IPS DF 6.9 (cell line): ENCODE results near the gene CHMP6.

Experiments used
- DNase-seq: peaks from one replicate; pipeline ENCODE4 v3.0.0-alpha.2; 2013; ENCODE audit warnings: low read depth, low spot score
- H3K27ac ChIP-seq: one replicate; pipeline ENCODE4 v1.5.1; 2013; ENCODE audit warnings: low read length, control low read depth
- H3K27me3 ChIP-seq: 2 replicates; pipeline ENCODE4 v1.6.1; 2013; ENCODE audit warnings: mild to moderate bottlenecking, low read length; ENCODE audit not compliant: control insufficient read depth, insufficient read depth
- H3K36me3 ChIP-seq: 2 replicates; pipeline ENCODE4 v1.6.1; 2013; ENCODE audit warnings: low read length; ENCODE audit not compliant: control insufficient read depth, insufficient read depth
- H3K4me1 ChIP-seq: 2 replicates; pipeline ENCODE4 v1.6.1; 2013; ENCODE audit warnings: low read length; ENCODE audit not compliant: control insufficient read depth, insufficient read depth
- H3K4me3 ChIP-seq: 2 replicates; pipeline ENCODE4 v1.5.1; 2013; ENCODE audit warnings: mild to moderate bottlenecking, low read length
- H3K9me3 ChIP-seq: 2 replicates; pipeline ENCODE4 v1.6.1; 2013; ENCODE audit warnings: low read length, inconsistent platforms; ENCODE audit not compliant: control insufficient read depth, insufficient read depth
- WGBS: extraction: QIAGEN DNeasy Blood & Tissue Kit; methylation state at CpG from one replicate; pipeline ENCODE4 v1.1.7; 2013; ENCODE audit warnings: mixed read lengths, missing lambda C conversion rate; ENCODE audit not compliant: insufficient read length, insufficient coverage; 5-methylcytosine and 5-hydroxymethylcytosine counted together

CHMP6 gene

GRCh38 chr17:81037798-81038733 is 46.4 kb downstream of the CHMP6 start:
- H3K9me3 ChIP-seq = no peaks in the 10 kb centered on the region
- peaks cover 3% of the 10 kb centered on the region for H3K4me1 ChIP-seq
- H3K27ac ChIP-seq = no peak overlapping the region
- 0 out of 2 replicates have a peak, but pooled peaks cover 2% of the 10 kb centered on the region for H3K36me3 ChIP-seq
- no peak overlapping the region for H3K4me3 ChIP-seq
- WGBS = no CpG with 5 or more reads among the region's 30 CpGs
- no peak for DNase-seq
- no peaks in the 10 kb centered on the region; the same call in 1 of the 2 replicates for H3K27me3 ChIP-seq

- H3K4me3 ChIP-seq = no peak overlapping the region
- no peak overlapping the region for H3K27ac ChIP-seq
- no peaks in the 10 kb centered on the region; the same call in 1 of the 2 replicates for H3K27me3 ChIP-seq
- H3K36me3 ChIP-seq = 0 out of 2 replicates have a peak, but pooled peaks cover 2% of the 10 kb centered on the region
- H3K9me3 ChIP-seq = no peaks in the 10 kb centered on the region
- peaks cover 4% of the 10 kb centered on the region for H3K4me1 ChIP-seq
- no peak for DNase-seq
- no CpG with 5 or more reads among the region's 16 CpGs for WGBS
Measured at GRCh38 chr17:81039096-81039495, 47.5 kb downstream of the CHMP6 start.

GRCh38 chr17:81039854-81040758 is 48.5 kb downstream of the CHMP6 start:
- WGBS = no CpG with 5 or more reads among the region's 28 CpGs
- no peak for DNase-seq
- no peak overlapping the region for H3K4me3 ChIP-seq
- no peak overlapping the region for H3K27ac ChIP-seq
- peaks cover 4% of the 10 kb centered on the region for H3K4me1 ChIP-seq
- no peaks in the 10 kb centered on the region; the same call in 1 of the 2 replicates for H3K27me3 ChIP-seq
- H3K9me3 ChIP-seq = no peaks in the 10 kb centered on the region
- H3K36me3 ChIP-seq = peaks cover 2% of the 10 kb centered on the region; the same call in 1 of the 2 replicates

GRCh38 chr17:81040791-81041337 is 49.2 kb downstream of the CHMP6 start:
- Histone ChIP-seq H3K27ac (no peak overlapping the region), H3K27me3 (no peaks in the 10 kb centered on the region; the same call in 1 of the 2 replicates), H3K9me3 (no peaks in the 10 kb centered on the region), H3K4me1 (peaks cover 4% of the 10 kb centered on the region), H3K36me3 (peaks cover 2% of the 10 kb centered on the region; the same call in 1 of the 2 replicates), H3K4me3 (no peak overlapping the region)
- no CpG with 5 or more reads among the region's 6 CpGs for WGBS
- DNase-seq = no peak

GRCh38 chr17:81042606-81043005 is 51.0 kb downstream of the CHMP6 start:
- H3K9me3 ChIP-seq = no peaks in the 10 kb centered on the region
- WGBS = no CpG with 5 or more reads among the region's 9 CpGs
- H3K27me3 ChIP-seq = no peaks in the 10 kb centered on the region
- no peak for DNase-seq
- peaks cover 4% of the 10 kb centered on the region for H3K4me1 ChIP-seq
- H3K27ac ChIP-seq = no peak overlapping the region
- no peak overlapping the region for H3K4me3 ChIP-seq
- H3K36me3 ChIP-seq = peaks cover 2% of the 10 kb centered on the region; the same call in 1 of the 2 replicates

- H3K27ac ChIP-seq = no peak overlapping the region
- no peak for DNase-seq
- H3K4me1 ChIP-seq = peaks cover 4% of the 10 kb centered on the region
- no peaks in the 10 kb centered on the region for H3K27me3 ChIP-seq
- no peak overlapping the region for H3K4me3 ChIP-seq
- no peaks in the 10 kb centered on the region for H3K9me3 ChIP-seq
- H3K36me3 ChIP-seq = peaks cover under 1% of the 10 kb centered on the region; the same call in 1 of the 2 replicates
- WGBS = no CpG with 5 or more reads among the region's 19 CpGs
Measured at GRCh38 chr17:81043319-81043724, 51.7 kb downstream of the CHMP6 start.

- WGBS = no CpG with 5 or more reads among the region's 38 CpGs
- no peak for DNase-seq
- no peaks in the 10 kb centered on the region for H3K27me3 ChIP-seq
- no peak overlapping the region for H3K4me3 ChIP-seq
- peaks cover 4% of the 10 kb centered on the region for H3K4me1 ChIP-seq
- H3K36me3 ChIP-seq = no peaks in the 10 kb centered on the region; the same call in 1 of the 2 replicates
- no peak overlapping the region for H3K27ac ChIP-seq
- H3K9me3 ChIP-seq = no peaks in the 10 kb centered on the region
Measured at GRCh38 chr17:81043725-81044427, 52.2 kb downstream of the CHMP6 start.

- no peaks in the 10 kb centered on the region; the same call in 1 of the 2 replicates for H3K36me3 ChIP-seq
- no peak for DNase-seq
- no peak overlapping the region for H3K4me3 ChIP-seq
- no peaks in the 10 kb centered on the region for H3K9me3 ChIP-seq
- no CpG with 5 or more reads among the region's 14 CpGs for WGBS
- H3K27me3 ChIP-seq = no peaks in the 10 kb centered on the region
- H3K27ac ChIP-seq = no peak overlapping the region
- peaks cover 4% of the 10 kb centered on the region for H3K4me1 ChIP-seq
Measured at GRCh38 chr17:81044428-81044763, 52.8 kb downstream of the CHMP6 start.

- no peak for DNase-seq
- no peak overlapping the region for H3K4me3 ChIP-seq
- WGBS = no CpG with 5 or more reads among the region's 28 CpGs
- no peaks in the 10 kb centered on the region; the same call in 1 of the 2 replicates for H3K36me3 ChIP-seq
- no peak overlapping the region for H3K27ac ChIP-seq
- peaks cover 4% of the 10 kb centered on the region for H3K4me1 ChIP-seq
- H3K9me3 ChIP-seq = no peaks in the 10 kb centered on the region
- no peaks in the 10 kb centered on the region for H3K27me3 ChIP-seq
Measured at GRCh38 chr17:81044764-81045589, 53.3 kb downstream of the CHMP6 start.
